GM18868 (cell line): Measurements from ENCODE around the gene MED13.
"Not testable (repeated sequence)": the region's sequence is repeated elsewhere in the genome, so short reads cannot be mapped to it uniquely, and the experiment has no call there.

Source experiments
- ATAC-seq: cut with Tn5 transposase; IDR thresholded peaks from one replicate; pipeline ENCODE4 v1.9.1; 2021; ENCODE audit warnings: mild to moderate bottlenecking, moderate library complexity; ENCODE audit not compliant: unreplicated experiment

MED13 gene

GRCh38 chr17:61927208-61928100, 137.6 kb downstream of the MED13 start, which contains the start of gene INTS2:
TSS of gene INTS2 (minus strand) at chr17:61927982. CDS start at chr17:61926644, 1,338 bp downstream.
- peak; percentile 66 for ATAC-seq

- ATAC-seq = no peak
These were observed 138.3 kb downstream of the MED13 start for GRCh38 chr17:61926826-61927207.

- ATAC-seq = not testable (repeated sequence)
These were observed 149.9 kb downstream of the MED13 start for GRCh38 chr17:61915162-61915561.

- no peak for ATAC-seq
These were observed 156.6 kb downstream of the MED13 start for GRCh38 chr17:61908292-61909037.

GRCh38 chr17:61907361-61907760, 157.7 kb downstream of the MED13 start:
- no peak for ATAC-seq

GRCh38 chr17:61904094-61904710, 160.9 kb downstream of the MED13 start:
- ATAC-seq = peak; percentile 62

- ATAC-seq = no peak
These were observed 161.8 kb downstream of the MED13 start for GRCh38 chr17:61903251-61903650.

- ATAC-seq = no peak
These were observed 167.4 kb downstream of the MED13 start for GRCh38 chr17:61897548-61898180.

GRCh38 chr17:61895391-61895790, 169.7 kb downstream of the MED13 start:
- ATAC-seq = no peak

- ATAC-seq = not testable (repeated sequence)
These were observed 170.8 kb downstream of the MED13 start for GRCh38 chr17:61894310-61894709.
